GM18520 (cell line): ENCODE measurements around the gene CPA3.

Experiments used
- ATAC-seq: cut with Tn5 transposase; IDR thresholded peaks from one replicate; pipeline ENCODE4 v1.9.1; 2021; ENCODE audit not compliant: unreplicated experiment

Gene CPA3, protein sequence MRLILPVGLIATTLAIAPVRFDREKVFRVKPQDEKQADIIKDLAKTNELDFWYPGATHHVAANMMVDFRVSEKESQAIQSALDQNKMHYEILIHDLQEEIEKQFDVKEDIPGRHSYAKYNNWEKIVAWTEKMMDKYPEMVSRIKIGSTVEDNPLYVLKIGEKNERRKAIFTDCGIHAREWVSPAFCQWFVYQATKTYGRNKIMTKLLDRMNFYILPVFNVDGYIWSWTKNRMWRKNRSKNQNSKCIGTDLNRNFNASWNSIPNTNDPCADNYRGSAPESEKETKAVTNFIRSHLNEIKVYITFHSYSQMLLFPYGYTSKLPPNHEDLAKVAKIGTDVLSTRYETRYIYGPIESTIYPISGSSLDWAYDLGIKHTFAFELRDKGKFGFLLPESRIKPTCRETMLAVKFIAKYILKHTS

GRCh38 chr3:148865049-148865448 lies at the start of gene CPA3:
CPA3 (plus strand) TSS chr3:148865296; CDS start chr3:148865308, 12 bp downstream.
- no peak for ATAC-seq

GRCh38 chr3:148815316-148816110 lies 49.6 kb upstream of the CPA3 start:
- ATAC-seq: no peak

DNA sequence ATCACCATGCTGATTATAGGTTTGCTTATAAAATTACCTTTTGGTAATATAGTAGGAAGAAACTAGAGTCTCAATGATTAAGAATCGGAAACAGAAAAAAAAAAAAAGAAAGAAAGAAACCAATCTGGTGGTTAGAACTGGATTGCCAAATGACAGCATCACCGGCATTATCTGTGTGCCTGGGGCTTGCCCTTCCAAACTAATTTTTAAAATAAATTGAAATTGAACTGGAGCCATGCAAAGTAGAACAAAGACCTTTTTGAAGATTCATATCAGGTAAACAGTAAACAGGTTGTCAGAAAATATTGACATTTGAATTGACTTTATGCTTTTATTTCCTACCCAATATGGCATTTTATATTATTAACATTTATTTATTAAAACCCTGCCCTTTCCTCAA lies 48.7 kb upstream of the CPA3 start:
- ATAC-seq: no peak

- ATAC-seq: no peak
These were observed 48.0 kb upstream of the CPA3 start for GRCh38 chr3:148816981-148817525.

GRCh38 chr3:148820361-148821245 lies 44.5 kb upstream of the CPA3 start:
- ATAC-seq: no peak

- no peak for ATAC-seq
These were observed 42.1 kb upstream of the CPA3 start for GRCh38 chr3:148823026-148823425.

DNA sequence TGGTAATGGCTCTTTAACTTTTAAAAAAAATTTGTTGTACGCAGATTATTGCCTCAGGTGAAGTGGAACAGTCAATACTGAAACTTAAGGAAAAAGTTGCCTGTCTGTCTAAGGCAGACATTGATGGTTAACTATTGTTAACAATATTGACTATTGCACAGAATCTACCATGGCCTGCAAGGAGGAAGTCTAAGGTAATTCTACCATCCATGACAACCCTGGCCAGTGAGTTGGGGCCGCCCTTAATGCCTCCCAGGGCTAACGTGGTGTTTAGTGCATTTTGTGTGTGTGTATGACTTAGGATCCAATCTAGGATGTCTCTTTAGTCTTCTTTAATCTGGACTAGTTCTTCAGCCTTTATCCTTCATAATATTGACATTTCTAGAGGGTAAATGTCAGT lies 39.6 kb upstream of the CPA3 start:
- ATAC-seq: no peak

- ATAC-seq: no peak
These were observed 37.5 kb upstream of the CPA3 start, which contains the start of gene CPB1 for GRCh38 chr3:148827585-148827984. CPB1 (plus strand) TSS chr3:148827811; CDS start chr3:148827824, 13 bp downstream.

DNA sequence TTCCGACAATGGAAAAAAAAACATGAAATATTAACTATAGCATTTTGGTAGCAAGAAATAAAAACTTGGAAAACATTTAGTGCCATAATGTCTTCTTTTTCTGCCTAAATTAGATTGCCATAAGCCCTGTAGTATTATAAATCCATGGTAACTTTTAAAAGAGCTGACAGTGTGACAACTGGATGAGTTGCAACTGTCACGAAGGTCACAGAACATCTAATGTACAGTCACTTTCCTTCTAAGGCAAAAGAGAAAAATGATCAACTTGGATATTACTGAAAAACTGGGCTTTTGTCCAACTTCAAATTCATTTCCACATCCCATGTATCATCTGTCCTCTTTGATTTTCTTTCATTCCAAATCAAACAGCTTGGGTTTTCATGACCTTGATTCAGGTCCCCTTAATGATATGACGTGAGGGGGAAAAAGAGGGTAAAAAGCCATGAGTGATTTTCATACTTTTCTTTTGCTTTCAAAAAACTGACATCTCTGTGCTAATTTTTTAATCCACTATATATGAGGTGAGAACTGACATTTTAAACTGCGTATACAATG lies 36.9 kb upstream of the CPA3 start:
- ATAC-seq: no peak

DNA sequence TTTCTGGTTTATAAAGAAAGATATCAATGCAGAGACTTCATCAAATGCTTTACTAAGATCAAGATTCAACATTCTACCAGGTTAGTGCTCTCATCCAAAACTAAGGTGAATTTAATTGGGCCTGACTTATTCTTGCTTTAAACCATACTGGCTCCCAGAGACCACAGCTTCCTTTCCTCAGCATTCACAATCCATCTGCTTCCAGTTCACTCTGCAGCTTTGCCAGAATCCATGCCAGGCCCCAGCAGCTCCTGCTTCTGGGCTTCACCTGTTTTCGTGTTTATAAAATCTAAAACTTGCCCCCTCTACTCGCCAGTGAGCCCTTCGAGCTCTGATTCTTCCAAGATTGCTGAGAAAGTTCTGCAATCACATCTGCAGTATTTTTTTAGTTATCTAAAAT lies 35.2 kb upstream of the CPA3 start:
- ATAC-seq: no peak

DNA sequence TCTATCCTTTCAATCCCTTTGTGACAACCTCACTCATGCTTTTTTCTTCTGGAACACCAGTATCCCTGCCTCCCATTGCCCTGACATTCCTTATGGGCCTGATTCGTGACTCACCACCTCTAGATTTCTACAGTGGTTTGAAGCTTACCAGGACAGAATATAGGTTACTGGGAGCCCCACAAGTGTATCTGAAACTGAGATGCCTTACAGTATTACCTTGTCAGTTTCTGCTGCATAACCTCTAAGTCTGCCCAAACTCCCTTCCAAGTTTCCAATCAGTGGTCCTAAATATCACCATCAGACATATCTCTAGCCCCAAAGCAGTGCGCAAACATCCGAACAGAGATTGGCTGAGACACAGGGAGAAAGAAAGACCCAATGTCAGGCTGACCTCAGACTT lies 31.9 kb upstream of the CPA3 start:
- no peak for ATAC-seq

GRCh38 chr3:148839805-148840204 lies 25.3 kb upstream of the CPA3 start:
- no peak for ATAC-seq

DNA sequence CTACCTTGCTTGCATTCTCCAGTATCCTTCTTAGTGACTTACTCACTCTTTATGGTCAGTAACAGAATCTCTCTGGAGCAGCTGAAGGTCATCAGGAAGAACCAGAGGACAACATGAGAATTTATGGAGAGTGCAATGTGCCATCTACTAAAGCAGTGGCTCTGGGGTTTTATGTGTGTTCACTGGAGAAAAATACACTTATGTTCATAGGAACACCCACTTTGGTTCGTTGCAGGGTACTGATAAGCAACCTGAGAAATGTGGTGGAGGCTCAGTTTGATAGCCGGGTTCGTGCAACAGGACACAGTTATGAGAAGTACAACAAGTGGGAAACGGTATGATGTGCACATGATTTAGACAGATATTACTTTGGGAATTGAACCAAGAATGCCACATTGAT lies 24.6 kb upstream of the CPA3 start:
- ATAC-seq: no peak

GRCh38 chr3:148845756-148846395 lies 19.2 kb upstream of the CPA3 start:
- ATAC-seq: no peak

GRCh38 chr3:148847351-148847750 lies 17.7 kb upstream of the CPA3 start:
- ATAC-seq: no peak

- no peak for ATAC-seq
These were observed 16.7 kb upstream of the CPA3 start for GRCh38 chr3:148848410-148848809.

DNA sequence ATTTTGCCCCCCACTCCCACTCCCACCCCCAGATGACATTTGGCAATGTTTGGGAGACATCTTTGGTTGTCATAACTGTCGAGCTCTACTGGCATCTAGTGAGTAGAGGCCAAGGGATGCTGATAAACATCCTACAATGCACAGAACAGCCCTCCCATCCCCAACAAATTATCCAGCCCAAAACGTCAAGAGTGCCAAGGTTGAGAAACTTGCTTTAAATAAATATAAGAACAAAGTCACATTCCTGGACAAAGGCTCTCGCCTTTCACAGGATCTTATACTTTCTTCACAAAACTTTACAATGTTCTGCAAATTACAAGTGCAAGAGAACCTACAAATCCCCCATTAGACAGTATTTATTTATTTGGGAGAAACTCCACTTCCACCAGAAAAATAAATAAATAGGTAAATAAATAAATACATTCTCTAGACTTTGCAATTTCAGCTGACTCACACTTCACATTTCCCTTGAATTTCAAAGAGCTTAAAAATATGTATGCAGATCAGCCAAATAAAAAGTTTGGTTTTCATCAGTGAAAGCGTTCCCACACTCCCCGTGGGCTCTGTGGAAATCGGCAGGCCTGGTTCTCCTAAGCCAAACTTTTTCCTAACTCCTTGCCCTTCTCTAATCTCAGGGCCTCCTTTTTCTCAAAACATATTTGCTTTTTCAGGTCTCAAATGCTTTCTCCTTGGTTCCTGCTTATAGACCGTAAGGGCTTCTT lies 12.7 kb upstream of the CPA3 start:
- no peak for ATAC-seq

DNA sequence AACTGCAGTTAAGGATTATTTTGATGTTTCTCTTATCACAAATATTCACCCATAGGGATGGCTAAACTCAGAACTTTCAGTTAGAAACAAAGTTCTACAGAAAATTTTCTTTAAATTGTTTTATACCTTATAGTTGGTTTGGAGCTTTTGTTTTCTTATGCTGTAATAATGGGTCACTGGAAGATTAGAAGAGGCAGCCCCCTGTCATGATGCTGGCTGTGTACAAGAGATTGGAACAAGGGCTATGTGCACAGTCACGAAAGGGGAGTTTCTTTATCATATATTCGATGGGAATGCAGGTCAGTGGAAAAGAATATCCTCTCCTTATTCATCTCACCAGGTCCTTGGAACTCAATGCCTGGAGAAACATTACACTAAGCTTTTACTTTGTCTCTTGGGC lies 12.0 kb upstream of the CPA3 start:
- no peak for ATAC-seq

GRCh38 chr3:148854061-148854460 lies 11.0 kb upstream of the CPA3 start:
- ATAC-seq: no peak
